Measurements from ENCODE around the gene ICAM4.

DNA sequence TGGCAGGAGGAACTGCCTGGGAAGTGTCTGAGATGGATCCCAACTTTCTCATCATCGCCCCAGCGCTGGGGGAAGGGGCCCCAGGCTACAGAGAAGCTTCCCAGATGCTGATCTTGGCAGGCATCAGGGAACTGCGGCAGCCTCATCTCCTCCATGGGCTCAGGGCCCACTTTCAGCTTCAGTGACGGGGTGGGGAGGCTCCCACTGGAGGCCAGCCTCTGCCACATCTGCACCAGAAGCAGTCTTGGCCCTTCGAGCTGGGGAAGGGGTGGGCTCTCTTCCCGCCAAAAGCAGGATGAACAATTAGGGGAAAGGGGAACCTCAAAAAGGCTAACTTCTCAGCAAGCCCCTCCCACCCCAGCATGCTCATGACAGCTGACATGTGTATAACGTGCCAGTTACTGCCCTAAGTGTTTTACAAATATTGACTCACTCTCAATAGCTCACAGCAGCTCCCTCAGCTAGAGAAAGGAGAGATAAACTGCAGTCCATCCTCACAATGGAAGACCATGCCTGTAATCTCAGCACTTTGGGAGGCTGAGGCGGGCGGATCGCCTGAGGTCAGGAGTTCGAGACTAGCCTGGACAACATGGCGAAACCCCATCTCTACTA is 48.5 kb upstream of the ICAM4 start:
- TF ChIP-seq MXI1 (IDR thresholded peaks at IDR 0.05; ENCODE audit: low read depth, low read length) = no peak
- no peak for TF ChIP-seq YY1 (IDR thresholded peaks at IDR 0.05; ENCODE audit: low read depth)
- TF ChIP-seq, protein P1, sequence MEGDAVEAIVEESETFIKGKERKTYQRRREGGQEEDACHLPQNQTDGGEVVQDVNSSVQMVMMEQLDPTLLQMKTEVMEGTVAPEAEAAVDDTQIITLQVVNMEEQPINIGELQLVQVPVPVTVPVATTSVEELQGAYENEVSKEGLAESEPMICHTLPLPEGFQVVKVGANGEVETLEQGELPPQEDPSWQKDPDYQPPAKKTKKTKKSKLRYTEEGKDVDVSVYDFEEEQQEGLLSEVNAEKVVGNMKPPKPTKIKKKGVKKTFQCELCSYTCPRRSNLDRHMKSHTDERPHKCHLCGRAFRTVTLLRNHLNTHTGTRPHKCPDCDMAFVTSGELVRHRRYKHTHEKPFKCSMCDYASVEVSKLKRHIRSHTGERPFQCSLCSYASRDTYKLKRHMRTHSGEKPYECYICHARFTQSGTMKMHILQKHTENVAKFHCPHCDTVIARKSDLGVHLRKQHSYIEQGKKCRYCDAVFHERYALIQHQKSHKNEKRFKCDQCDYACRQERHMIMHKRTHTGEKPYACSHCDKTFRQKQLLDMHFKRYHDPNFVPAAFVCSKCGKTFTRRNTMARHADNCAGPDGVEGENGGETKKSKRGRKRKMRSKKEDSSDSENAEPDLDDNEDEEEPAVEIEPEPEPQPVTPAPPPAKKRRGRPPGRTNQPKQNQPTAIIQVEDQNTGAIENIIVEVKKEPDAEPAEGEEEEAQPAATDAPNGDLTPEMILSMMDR (IDR thresholded peaks at IDR 0.05) = no peak
- no peak for TF ChIP-seq TAF1 (IDR thresholded peaks at IDR 0.05; ENCODE audit: borderline replicate concordance, low read depth, low read length)
- TF ChIP-seq TCF12 (IDR thresholded peaks at IDR 0.05) = no peak
- TF ChIP-seq TEAD4 (IDR thresholded peaks at IDR 0.05; ENCODE audit: borderline replicate concordance, insufficient read depth) = no peak
- no peak for TF ChIP-seq NRF1 (IDR thresholded peaks at IDR 0.05; ENCODE audit: low read depth, low read length)
- no peak for TF ChIP-seq EP300 (IDR thresholded peaks at IDR 0.05; ENCODE audit: borderline replicate concordance in 1 of 2, low read depth in 1 of 2, low read length in 1 of 2)
- no peak for TF ChIP-seq SIN3A (IDR thresholded peaks at IDR 0.05; ENCODE audit: borderline replicate concordance, low read depth, low read length)
- no peak for TF ChIP-seq CHD2 (IDR thresholded peaks at IDR 0.05; ENCODE audit: low read length, partially characterized antibody)
- TF ChIP-seq, protein P2, sequence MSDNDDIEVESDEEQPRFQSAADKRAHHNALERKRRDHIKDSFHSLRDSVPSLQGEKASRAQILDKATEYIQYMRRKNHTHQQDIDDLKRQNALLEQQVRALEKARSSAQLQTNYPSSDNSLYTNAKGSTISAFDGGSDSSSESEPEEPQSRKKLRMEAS (IDR thresholded peaks at IDR 0.05; ENCODE audit: low read depth) = no peak
- no peak for TF ChIP-seq ELF1 (IDR thresholded peaks at IDR 0.05)
- TF ChIP-seq, protein P3, sequence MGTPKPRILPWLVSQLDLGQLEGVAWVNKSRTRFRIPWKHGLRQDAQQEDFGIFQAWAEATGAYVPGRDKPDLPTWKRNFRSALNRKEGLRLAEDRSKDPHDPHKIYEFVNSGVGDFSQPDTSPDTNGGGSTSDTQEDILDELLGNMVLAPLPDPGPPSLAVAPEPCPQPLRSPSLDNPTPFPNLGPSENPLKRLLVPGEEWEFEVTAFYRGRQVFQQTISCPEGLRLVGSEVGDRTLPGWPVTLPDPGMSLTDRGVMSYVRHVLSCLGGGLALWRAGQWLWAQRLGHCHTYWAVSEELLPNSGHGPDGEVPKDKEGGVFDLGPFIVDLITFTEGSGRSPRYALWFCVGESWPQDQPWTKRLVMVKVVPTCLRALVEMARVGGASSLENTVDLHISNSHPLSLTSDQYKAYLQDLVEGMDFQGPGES (IDR thresholded peaks at IDR 0.05; ENCODE audit: low read depth, low read length) = no peak
